GM13977 (cell line): ENCODE results near the gene LRRC71.

Experiments
- DNase-seq: peaks from one replicate; pipeline ENCODE4 v3.0.0; 2012; ENCODE audit warnings: low spot score
- in situ Hi-C: fragments of 300-500 bp; cut with MboI; formaldehyde crosslinking; loops from one replicate; pipeline ENCODE4 v1.12.0; 2022; ENCODE audit warnings: low sequenced_read_pairs, low pct_unique_long_range_greater_than_20kb, mixed read lengths, inconsistent platforms; ENCODE audit not compliant: unreplicated experiment
- TF ChIP-seq, protein P1 (sequence below): IDR thresholded peaks from 2 replicates; pipeline ENCODE4 v1.5.1; 2012; ENCODE audit warnings: mild to moderate bottlenecking, control low read depth; ENCODE audit not compliant: insufficient read depth; ENCODE audit errors: extremely low read depth, missing control alignments

The LRRC71 gene

GRCh38 chr1:156914440-156914856 lies 6.0 kb upstream of the LRRC71 start:
- DNase-seq = no peak
- TF ChIP-seq, protein P1, sequence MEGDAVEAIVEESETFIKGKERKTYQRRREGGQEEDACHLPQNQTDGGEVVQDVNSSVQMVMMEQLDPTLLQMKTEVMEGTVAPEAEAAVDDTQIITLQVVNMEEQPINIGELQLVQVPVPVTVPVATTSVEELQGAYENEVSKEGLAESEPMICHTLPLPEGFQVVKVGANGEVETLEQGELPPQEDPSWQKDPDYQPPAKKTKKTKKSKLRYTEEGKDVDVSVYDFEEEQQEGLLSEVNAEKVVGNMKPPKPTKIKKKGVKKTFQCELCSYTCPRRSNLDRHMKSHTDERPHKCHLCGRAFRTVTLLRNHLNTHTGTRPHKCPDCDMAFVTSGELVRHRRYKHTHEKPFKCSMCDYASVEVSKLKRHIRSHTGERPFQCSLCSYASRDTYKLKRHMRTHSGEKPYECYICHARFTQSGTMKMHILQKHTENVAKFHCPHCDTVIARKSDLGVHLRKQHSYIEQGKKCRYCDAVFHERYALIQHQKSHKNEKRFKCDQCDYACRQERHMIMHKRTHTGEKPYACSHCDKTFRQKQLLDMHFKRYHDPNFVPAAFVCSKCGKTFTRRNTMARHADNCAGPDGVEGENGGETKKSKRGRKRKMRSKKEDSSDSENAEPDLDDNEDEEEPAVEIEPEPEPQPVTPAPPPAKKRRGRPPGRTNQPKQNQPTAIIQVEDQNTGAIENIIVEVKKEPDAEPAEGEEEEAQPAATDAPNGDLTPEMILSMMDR = no peak
- in situ Hi-C loops = no loop called here

- DNase-seq = no peak
- in situ Hi-C loops = no loop called here
- TF ChIP-seq, protein P1 = no peak
Measured at GRCh38 chr1:156921053-156921529, 659 bp downstream of the LRRC71 start.

GRCh38 chr1:156922986-156923669 lies 2.7 kb downstream of the LRRC71 start:
- TF ChIP-seq, protein P1 = no peak
- in situ Hi-C loops = no loop called here
- no peak for DNase-seq

DNA sequence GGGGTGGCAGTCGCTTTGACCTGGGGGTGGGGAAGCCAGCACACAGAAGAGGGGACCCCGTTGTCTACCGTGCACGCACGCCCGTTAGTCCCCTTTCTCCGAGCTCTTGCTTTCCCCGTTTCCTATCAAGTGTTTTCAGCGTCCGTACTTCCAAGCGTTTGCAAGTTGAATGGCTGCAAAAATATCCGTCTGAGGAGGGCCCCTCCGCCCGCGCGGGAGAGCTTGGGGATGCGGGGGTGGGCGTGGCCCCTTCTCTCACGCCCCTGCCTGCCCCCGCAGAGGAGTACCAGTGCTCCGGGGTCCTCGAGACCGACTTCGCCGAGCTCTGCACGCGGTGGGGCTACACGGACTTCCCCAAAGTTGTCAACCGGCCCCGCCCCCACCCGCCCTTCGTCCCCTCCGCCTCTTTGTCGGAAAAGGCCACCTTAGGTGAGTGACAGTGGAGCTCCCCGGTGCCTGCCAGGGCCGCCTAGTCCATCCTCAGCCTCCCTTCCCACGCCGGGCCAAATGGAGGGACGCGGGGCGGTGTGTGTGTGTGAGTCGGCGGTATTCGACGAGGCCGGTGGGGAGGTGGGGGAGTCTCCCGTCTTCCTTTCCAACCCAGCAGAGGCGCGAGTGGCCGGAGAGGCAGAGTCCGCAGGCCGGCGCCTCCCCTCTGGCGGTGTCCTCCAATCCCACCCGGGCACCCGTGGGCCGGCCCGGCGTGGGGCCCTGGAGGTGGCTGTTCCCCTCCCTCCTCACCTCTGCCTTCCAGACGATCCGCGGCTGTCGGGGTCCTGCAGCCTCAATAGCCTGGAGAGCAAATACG lies 3.4 kb downstream of the LRRC71 start:
- no peak for DNase-seq
- in situ Hi-C loops = no loop called here
- TF ChIP-seq, protein P1 = no peak

GRCh38 chr1:156924478-156925153 lies 4.2 kb downstream of the LRRC71 start:
- no peak for DNase-seq
- in situ Hi-C loops = no loop called here
- TF ChIP-seq, protein P1 = no peak

GRCh38 chr1:156925154-156926010 lies 5.0 kb downstream of the LRRC71 start:
- in situ Hi-C loops = no loop called here
- TF ChIP-seq, protein P1 = no peak
- no peak for DNase-seq
